Motor neuron (in vitro differentiated cells): Measurements from ENCODE around the gene LGALS1. TPM values are rescaled to one million over a fixed set of nuclear protein-coding genes. Genes with fewer than 3 reads are reported as not detected.
A peak's percentile ranks its signal among the peaks of the same experiment; 100 is the strongest.

Experiments used
- ATAC-seq, 8 experiments: fragments of 200-7000 bp; cut with Tn5 transposase; replicated peaks in 6 of 8; 2 replicates each; pipeline ENCODE4 v1.8.0; 2021; ENCODE audit warnings: mild to moderate bottlenecking in 8 of 8, moderate library complexity in 8 of 8
- H3K27ac ChIP-seq, 2 donors: fragments of 250-450 bp; sonication (Bioruptor Pico); 2 replicates each; pipeline ENCODE4 v1.9.0; 2021; ENCODE audit warnings: antibody characterized with exemption in 2 of 2, mild to moderate bottlenecking in 2 of 2, moderate library complexity in 1 of 2
- H3K4me1 ChIP-seq, 2 donors: fragments of 250-450 bp; sonication (Bioruptor Pico); replicated peaks in 1 of 2; 2 replicates each; pipeline ENCODE4 v1.6.1; 2021; ENCODE audit warnings: antibody characterized with exemption in 2 of 2, mild to moderate bottlenecking in 2 of 2, moderate library complexity in 1 of 2
- H3K4me3 ChIP-seq, 5 donors: fragments of 250-450 bp; sonication (Bioruptor Pico); 2 replicates each; pipeline ENCODE4 v1.9.0; 2021; ENCODE audit warnings: antibody characterized with exemption in 5 of 5, mild to moderate bottlenecking in 5 of 5, moderate library complexity in 4 of 5
- WGBS, 10 experiments: fragments of 450-650 bp; shearing (Covaris generic); methylation state at CpG; one replicate each; pipeline ENCODE4 v1.0.0; 2022; 5-methylcytosine and 5-hydroxymethylcytosine counted together
- in situ Hi-C, 9 experiments: fragments of 400-800 bp; cut with MboI; loops; one replicate each; pipeline ENCODE4 v1.15.0; 2021; ENCODE audit warnings: low sequenced_read_pairs in 9 of 9, low pct_unique_long_range_greater_than_20kb in 2 of 9; ENCODE audit not compliant: unreplicated experiment in 9 of 9
- total RNA-seq, 8 experiments: library from RNA; unstranded; fragments of 300-600 nt; gene quantifications; 2 replicates each; pipeline versions ENCODE4 v1.2.3 to v1.2.4, GENCODE V29; 2022

The LGALS1 gene
- total RNA-seq, 8 experiments from 2014 or later, result 23.1 to 1,188 (median 160) TPM

DNA sequence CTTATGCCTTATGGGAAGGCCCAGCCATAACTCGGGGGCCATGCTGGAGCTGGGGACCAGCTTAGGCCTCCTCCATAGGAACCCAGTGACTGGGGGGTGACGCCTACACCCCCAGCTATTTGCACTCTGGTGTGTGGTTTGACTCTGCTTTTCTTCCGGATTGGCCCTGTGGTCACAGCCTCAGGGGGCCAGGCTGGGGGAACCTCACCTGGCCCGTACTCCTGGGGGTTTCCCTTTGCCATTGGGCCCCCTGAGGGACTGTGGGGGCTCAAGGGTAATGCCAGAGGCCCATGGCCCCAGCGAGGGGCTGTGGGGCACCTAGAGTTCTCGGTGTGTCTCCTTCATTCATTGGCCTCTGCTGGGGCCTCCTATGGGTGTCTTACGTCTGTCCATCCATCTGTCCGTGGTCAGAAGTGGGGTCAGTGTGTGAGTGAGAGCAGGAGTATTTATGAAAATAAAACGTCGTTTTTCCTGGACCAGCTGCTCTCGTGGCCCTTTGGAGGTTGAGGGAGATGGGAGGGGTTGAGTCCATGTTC is 42.3 kb upstream of the LGALS1 start:
- WGBS, 10 experiments, result 34 to 87% (median 83%) methylated on average over 1 to 3 of the region's 11 CpGs; no CpG with 5 or more reads in 7 of the 10 experiments
- H3K4me1 ChIP-seq, result peaks cover 24 to 47% of the 10 kb centered on the region in 2 donors
- in situ Hi-C loops, result no loop called here
- ATAC-seq, result peak in 1 of 8 experiments; percentile 3
- H3K27ac ChIP-seq, result peak overlapping the region; percentile 39 to 91
- H3K4me3 ChIP-seq, result no peak overlapping the region

DNA sequence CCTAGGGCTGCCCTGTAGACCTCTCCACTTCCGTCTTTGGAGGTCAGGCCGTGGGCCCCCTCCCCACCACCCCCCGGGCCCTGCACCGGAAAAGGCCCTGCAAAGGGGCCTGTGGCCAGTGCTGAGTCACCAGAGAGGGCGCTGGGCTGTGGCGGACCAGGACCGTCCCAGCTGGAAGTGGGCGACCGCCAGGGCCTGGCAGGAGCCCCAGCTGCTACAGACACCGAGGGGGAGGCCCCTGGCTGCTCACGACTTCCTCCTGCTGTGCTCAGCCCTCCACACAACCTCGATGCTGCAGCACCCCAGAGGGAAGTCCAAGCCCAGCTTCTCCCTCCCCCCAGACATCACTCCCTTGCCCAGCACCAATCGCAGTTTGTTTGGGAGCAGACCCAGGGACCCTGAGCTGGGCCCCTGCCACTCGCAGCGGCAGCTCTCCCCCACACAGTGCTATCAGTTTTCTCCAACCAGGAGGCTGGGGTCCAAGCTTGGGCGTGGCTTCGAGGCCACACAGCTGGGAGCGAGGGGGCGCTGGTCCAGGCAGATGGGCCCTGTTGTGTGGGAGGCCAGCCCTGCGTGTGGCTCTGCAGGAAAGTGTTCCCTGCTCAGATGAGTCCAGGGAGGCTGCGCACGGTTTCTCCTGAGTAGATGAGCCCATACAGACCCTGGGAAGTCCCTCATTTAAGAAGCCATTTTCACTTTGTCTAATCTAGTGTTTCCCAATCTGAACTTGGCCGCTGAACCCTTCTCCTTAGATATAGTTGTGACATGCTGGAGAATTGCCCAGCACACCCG is 41.6 kb upstream of the LGALS1 start:
- peak overlapping the region in 1 of 5 donors; percentile 4 for H3K4me3 ChIP-seq
- 0 to 7% (median 0%) methylated on average over 3 to 6 of the region's 24 CpGs; no CpG with 5 or more reads in 7 of the 10 experiments for WGBS, 10 experiments
- ATAC-seq, result peak; percentile 48 to 89 (median 86)
- in situ Hi-C loops, result no loop called here
- H3K27ac ChIP-seq, result peak overlapping the region; percentile 39 to 91
- H3K4me1 ChIP-seq, result peaks cover 24 to 47% of the 10 kb centered on the region in 2 donors

DNA sequence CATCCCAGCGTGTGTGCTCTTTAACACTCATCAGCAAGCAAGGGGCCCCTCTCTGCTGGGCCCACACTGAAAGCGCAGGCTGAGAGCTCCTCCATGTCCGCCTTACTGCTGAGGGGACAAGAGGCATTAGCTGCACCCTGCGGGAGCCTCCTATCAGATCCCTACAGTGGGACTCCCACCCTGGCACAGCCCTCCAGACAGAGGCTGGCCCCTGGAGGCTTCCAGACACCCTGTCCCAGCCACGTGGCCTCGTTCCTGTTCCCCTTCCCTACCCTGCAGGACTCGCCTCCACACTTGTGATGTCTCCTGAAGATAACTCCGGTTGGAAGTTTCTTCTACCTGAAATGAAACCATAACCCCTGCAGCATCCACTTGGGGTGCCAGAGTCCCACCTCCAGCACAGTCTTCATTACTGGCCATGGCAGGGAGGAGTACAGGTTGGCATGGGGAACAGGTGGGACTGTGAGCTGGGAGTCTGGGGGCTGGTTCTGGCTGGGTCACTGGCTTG is 41.0 kb upstream of the LGALS1 start:
- in situ Hi-C loops, result no loop called here
- Histone ChIP-seq H3K27ac (peak overlapping the region; percentile 39 to 91), H3K4me3 (no peak overlapping the region), H3K4me1 (peaks cover 24 to 53% of the 10 kb centered on the region in 2 donors)
- 17 to 73% (median 40%) methylated on average over 1 to 3 of the region's 8 CpGs; no CpG with 5 or more reads in 5 of the 10 experiments for WGBS, 10 experiments
- peak in 6 of 8 experiments; percentile 3 to 13 (median 6) for ATAC-seq

DNA sequence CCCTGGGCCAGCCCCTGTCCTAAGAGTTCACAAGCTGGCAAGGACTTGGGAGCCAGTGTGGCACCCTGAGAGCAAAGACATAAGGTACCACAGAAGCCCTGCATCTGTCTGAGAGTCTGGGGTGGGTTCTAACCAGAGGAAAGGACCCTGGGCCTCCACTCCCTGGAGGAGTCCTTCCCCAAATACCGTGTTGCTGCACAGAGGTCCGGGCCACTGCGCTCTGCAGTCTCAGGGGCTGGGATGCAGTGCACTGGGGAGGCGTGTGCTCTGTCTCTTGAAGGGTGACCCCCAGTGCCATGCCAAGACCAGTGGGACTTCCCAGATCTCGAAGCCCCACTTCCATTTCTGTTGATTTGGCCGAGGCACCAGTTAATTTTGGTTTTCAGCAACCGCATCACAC is 40.3 kb upstream of the LGALS1 start:
- Histone ChIP-seq H3K27ac (peak overlapping the region in 1 of 2 donors; percentile 91), H3K4me1 (peaks cover 28 to 60% of the 10 kb centered on the region in 2 donors), H3K4me3 (no peak overlapping the region)
- WGBS, 10 experiments, result 80 to 100% (median 100%) methylated on average over 1 to 3 of the region's 7 CpGs; no CpG with 5 or more reads in 5 of the 10 experiments
- no peak for ATAC-seq
- in situ Hi-C loops, result no loop called here

DNA sequence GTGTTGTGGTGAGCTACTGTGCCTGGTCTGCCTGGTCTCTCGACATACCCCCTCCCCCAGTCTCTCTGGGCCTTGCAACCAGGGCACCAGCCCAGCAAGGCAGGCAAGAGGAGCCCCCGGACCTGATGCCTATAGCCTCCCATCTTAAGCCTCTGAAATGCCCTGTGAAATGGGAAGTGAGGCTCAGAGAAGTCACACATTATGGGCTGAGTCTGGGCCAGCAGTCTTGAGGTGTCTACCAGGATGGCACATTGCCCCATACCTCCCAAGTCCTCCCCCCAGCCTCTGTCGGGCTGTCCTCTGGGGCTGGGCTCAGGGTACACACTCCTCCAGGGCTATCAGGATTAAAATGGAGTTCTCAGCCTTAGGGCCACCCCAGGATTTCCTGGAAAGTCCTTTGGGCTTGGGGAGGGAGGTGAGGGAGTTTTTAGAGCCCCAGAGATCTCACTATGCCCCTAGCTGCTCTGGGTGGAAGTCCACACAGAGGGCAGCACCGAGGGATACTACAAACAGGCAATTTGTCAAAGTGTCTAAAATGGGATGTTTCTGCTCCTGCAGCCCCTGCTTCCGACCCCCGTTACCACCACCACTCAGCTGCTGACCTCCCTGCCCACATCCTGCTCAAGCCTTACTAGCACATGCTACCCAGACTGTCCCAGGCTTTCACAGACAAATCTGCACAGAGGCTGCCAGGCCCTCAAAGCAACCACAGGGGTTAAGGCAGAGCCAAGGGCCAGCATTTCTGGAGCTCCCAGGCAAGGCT is 39.1 kb upstream of the LGALS1 start:
- Histone ChIP-seq H3K27ac (peak overlapping the region in 1 of 2 donors; percentile 91), H3K4me1 (peaks cover 33 to 67% of the 10 kb centered on the region in 2 donors), H3K4me3 (no peak overlapping the region)
- no peak for ATAC-seq
- 0 to 80% (median 66%) methylated on average over 1 to 3 of the region's 6 CpGs; no CpG with 5 or more reads in 6 of the 10 experiments for WGBS, 10 experiments
- in situ Hi-C loops, result no loop called here

DNA sequence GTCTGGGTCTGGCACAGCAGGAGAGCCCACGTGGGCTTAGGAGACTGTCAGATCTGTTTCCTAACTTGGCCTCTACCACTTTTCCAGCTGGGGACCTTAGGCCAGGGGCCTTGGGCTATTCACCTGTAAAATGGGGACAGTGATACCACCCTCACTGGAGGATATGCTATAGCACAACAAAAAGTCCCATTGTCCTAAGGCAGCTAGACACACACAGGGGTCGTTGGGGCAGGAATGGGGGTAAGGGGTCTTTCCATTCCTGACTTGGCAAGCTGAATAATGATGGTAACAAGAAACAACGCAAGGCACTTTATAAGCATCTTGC is 38.5 kb upstream of the LGALS1 start:
- WGBS, 10 experiments, result 0 to 100% (median 60%) methylated on average over 1 to 2 of the region's 3 CpGs; no CpG with 5 or more reads in 4 of the 10 experiments
- in situ Hi-C loops, result no loop called here
- Histone ChIP-seq H3K27ac (peak overlapping the region in 1 of 2 donors; percentile 91), H3K4me3 (no peak overlapping the region), H3K4me1 (peaks cover 33 to 67% of the 10 kb centered on the region in 2 donors)
- ATAC-seq, result no peak

DNA sequence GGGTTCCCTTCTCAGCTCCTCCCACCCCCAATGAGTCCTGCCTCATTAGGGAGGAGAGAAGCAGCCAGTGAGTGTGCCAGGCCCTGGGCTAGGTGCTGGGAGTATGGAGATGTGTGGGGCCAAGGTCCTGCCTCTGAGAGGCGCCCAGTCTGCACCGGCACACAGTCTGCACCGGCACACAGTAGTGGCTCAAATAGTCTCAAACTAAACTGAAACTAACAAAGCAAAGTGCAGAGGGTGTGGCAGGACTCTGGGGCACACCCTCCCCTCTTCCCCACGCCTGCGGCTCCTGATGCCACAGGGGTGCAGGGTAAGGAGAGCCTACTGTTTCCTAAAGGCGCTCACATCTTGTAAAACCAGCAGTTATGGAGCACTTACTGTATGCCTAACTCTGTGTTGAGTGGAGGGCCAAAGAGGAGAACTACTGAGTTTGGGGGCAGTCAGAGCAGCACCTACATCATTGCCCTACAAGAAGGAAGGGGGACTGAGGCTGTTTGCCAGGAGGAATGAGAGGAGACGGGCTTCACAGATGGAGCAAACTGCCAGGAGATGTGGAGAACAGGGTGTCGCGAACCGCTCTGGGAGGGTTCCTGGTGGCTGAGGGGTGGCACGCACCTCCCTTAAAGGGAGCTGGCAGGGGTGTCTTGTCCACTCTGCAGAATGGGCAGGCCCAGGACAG is 36.9 kb upstream of the LGALS1 start:
- peak in 3 of 8 experiments; percentile 9 to 45 (median 37) for ATAC-seq
- in situ Hi-C loops, result no loop called here
- 50 to 100% (median 93%) methylated on average over 1 to 4 of the region's 11 CpGs; no CpG with 5 or more reads in 6 of the 10 experiments for WGBS, 10 experiments
- Histone ChIP-seq H3K27ac (peak overlapping the region in 1 of 2 donors; percentile 19), H3K4me3 (no peak overlapping the region), H3K4me1 (peaks cover 30 to 57% of the 10 kb centered on the region in 2 donors)

DNA sequence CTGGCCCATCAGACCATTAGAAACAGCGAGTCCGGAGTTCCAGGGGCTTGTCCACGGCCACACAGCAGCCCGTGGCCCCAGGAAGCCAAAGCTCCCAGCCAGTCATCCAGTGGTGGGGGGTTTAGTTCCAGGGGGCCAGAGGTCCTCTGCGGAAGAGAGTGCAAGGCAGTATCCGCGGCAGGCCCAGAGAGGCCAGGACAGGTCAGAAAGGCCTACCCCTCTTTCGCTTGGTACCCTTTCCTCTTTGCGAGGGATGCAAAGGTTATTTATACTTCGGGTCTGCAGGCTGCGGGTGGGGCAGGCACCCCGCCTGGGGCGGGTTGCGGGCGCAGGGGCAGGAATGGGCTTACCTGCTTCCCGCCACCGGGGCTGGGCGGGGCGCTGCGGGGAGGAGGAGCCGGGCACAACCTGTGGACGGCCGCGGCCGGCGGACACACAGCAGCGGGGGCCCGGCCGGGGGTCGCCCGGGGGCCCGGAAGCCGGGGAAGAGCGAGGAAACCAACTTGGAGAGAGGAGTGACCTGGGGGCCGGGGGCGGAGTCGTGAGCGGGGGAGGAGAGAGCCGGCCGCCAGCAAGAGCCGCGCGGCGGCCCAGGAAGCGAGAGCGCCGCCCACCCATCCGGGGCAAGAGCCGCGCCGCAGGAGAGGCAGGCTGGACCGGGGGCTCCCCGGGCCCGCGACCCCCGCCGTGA is 36.2 kb upstream of the LGALS1 start, which contains the start of gene SH3BP1:
Gene SH3BP1 (plus strand): TSS at position 600 of the 691 bp plus-strand sequence. CDS start 119 bp downstream, outside the sequence.
- WGBS, 10 experiments, result 64 to 100% (median 100%) methylated on average over 1 to 4 of the region's 57 CpGs; no CpG with 5 or more reads in 7 of the 10 experiments
- in situ Hi-C loops, result no loop called here

DNA sequence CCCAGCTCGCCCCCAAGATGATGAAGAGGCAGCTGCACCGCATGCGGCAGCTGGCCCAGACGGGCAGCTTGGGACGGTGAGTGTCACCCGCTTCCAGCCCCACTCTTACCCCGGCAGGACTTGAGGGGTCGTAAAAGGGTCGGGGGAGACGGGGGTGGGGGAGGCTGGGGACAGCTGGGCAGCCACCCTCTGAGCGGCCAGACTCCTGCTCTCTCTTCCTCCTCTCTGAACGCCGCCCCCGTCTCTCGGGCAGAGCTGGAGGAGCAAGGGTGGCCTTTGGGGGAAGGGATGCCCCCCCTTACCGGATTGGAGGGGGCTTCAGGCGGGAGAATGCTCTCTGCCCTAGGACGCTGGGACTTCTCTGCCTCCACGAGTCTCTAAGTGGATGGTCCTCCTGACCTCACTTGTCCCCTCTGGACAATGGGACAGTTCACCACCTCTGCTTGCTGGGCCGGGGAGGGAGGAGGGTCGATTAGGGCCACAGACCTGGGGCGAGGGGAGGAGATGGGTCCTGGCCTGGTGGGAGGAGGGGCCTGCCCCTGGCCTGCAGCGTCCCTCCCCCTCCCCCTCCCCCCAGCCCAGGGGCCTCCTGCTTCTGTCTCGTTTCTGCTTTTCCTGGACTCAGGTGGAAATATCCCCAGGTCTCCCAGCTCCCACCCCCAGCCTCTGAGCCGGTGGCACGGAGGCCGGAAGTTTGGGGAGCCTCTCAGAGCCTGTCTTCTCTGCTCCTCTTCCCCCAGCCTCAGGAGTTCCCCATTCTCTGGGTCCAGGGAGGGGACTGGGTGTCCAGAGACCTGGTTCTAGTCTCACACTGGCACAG is 35.5 kb upstream of the LGALS1 start:
- ATAC-seq, result peak in 5 of 8 experiments; percentile 2 to 21 (median 15)
- 0% methylated on average over 2 of the region's 27 CpGs; no CpG with 5 or more reads in 9 of the 10 experiments for WGBS, 10 experiments
- in situ Hi-C loops, result no loop called here
- H3K4me3 ChIP-seq, result peak overlapping the region; percentile 20 to 35 (median 31)
- H3K4me1 ChIP-seq, result peaks cover 15 to 43% of the 10 kb centered on the region in 2 donors
- peak overlapping the region in 1 of 2 donors; percentile 48 for H3K27ac ChIP-seq

More for the DNA sequence above, 36.2 kb upstream of the LGALS1 start, which contains the start of gene SH3BP1:
- H3K4me1 ChIP-seq, result peaks cover 23 to 50% of the 10 kb centered on the region in 2 donors
- H3K27ac ChIP-seq, result peak within 1 kb of the TSS in 1 of 2 donors; percentile 48
- ATAC-seq, result peak; percentile 7 to 70 (median 52)
- H3K4me3 ChIP-seq, result peak within 1 kb of the TSS; percentile 20 to 35 (median 31)

DNA sequence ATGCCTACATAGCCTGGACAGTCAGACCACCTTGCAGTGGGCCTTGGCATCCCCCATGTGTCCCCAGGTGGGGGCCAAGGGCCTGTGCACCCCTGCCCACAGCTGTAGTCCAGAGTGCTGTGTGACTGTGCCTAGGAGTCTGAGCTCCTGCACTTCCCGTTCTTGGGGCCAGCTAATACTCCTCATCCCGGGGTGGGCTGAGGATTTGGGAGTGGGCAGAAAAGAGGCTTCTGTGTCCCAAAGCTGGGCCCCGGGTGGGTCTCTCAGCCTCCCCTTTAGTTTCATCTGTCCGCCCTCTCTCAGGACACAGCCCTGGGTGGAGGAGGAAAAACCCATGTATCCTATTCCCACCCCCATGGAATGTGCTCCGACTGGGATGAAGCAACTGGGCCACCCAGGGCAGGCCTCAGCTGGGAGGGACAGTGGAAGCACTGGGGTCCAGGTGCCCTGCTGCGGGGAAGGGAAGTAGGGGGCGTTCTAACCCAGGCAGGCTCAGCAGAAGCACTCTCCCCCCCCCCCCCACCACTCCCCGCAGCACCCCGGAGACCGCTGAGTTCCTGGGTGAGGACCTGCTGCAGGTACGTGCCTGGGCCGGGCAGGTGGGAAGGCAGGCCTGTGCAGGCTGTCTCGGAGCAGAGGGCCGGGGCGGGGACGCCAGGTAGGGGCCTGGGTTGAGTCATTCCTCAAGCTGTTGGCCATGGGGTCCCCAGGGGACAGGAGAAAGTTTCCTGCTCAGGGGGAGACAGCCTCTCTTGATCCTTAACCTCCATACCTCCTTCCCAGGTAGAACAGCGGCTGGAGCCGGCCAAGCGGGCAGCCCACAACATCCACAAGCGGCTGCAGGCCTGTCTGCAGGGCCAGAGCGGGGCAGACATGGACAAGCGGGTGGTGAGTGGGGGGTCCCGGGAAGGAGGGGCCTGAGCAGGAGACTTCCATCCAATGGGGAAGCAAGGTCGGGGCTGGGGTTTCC is 34.6 kb upstream of the LGALS1 start:
- ATAC-seq, result no peak
- in situ Hi-C loops, result no loop called here
- peak overlapping the region in 1 of 5 donors; percentile 31 for H3K4me3 ChIP-seq
- no peak overlapping the region for H3K27ac ChIP-seq
- WGBS, 10 experiments, result 83% methylated on average over 1 of the region's 24 CpGs; no CpG with 5 or more reads in 9 of the 10 experiments
- H3K4me1 ChIP-seq, result peaks cover 11 to 34% of the 10 kb centered on the region in 2 donors
